Umbilical cord (tissue), 2 donors: Measurements from ENCODE around the gene INSC. TPM values are rescaled to one million over a fixed set of nuclear protein-coding genes. Genes with fewer than 3 reads are reported as not detected.

Experiments
- DNase-seq: peaks from one replicate; pipeline ENCODE4 v3.0.0-alpha.2; 2015; ENCODE audit warnings: low spot score
- total RNA-seq: library from RNA; depleted of rRNA; stranded (reverse); fragments of >200 nt; gene quantifications from one replicate; pipeline ENCODE4 v1.2.3, GENCODE V29; 2014; ENCODE audit warnings: low replicate concordance; ENCODE audit not compliant: insufficient read depth

Gene INSC
- total RNA-seq, 1 donor from 2014 or later: 0.72 TPM

DNA sequence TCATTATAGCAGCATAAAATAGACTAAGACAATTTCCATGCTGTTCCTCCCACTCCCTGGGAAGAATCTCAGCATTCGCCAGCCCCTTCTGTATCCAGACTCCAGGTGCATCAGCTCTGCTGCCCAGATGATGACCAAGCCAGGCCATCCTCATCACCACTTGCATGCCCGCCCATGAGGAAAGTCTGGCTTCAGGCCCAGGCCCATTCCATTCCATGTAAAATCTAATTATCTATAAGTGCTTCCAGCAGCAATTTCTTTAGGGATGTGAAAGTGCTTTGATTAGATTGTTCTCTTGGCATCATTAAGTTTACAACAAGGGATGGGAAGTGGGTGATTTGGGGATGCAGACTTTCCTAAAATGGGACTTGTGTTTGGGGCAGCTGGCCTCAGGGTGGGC, 100.3 kb downstream of the INSC start:
- DNase-seq: no peak

- no peak for DNase-seq
Measured at GRCh38 chr11:15216678-15217077, 102.0 kb downstream of the INSC start.

GRCh38 chr11:15217416-15217815, 102.7 kb downstream of the INSC start:
- DNase-seq: no peak

DNA sequence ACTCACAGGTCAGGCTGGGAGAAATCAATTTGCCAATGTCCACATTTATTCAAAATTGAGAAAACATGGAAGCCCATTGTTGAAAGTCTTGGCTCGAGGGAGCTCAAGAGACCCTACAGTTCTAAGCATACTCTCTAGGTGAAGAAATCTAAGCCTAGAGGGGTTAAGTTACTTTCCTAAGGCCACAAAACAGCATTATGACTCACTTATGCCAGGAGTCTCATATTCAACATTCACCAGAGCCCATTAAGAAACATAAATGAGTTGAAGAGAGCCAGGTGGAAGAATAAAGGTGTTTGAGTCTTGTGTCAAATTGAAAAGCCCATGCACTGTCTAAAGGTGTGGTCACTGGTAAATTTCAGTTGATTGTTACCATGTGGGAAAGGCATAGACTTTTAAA, 108.1 kb downstream of the INSC start:
- no peak for DNase-seq

GRCh38 chr11:15223318-15223717, 108.6 kb downstream of the INSC start:
- peak; percentile 27 for DNase-seq

- DNase-seq: no peak
Measured at GRCh38 chr11:15224466-15224865, 109.7 kb downstream of the INSC start.

- no peak for DNase-seq
Measured at GRCh38 chr11:15227011-15227410, 112.3 kb downstream of the INSC start.

- DNase-seq: no peak
Measured at GRCh38 chr11:15228331-15228849, 113.7 kb downstream of the INSC start.

DNA sequence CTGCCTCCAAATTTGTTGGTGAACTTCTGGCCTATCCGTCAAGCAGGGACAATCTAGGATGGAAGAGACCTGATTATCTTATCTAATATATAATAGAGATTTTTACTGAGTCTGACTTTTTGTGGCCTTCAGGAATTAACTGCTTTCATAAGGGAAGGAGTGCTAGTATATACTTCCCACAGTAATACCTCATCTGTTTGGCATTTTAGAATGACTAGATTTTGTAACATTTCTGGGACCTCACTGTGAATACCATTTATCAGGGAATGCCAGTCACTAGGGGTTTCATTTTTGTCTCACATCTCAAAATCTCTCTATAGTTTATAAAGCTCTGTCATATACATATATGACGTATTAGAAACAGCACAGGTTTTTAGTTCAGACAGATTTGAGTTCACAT, 114.3 kb downstream of the INSC start:
- no peak for DNase-seq

- no peak for DNase-seq
Measured at GRCh38 chr11:15232496-15232895, 117.8 kb downstream of the INSC start.

GRCh38 chr11:15233371-15234165, 118.8 kb downstream of the INSC start:
- no peak for DNase-seq

DNA sequence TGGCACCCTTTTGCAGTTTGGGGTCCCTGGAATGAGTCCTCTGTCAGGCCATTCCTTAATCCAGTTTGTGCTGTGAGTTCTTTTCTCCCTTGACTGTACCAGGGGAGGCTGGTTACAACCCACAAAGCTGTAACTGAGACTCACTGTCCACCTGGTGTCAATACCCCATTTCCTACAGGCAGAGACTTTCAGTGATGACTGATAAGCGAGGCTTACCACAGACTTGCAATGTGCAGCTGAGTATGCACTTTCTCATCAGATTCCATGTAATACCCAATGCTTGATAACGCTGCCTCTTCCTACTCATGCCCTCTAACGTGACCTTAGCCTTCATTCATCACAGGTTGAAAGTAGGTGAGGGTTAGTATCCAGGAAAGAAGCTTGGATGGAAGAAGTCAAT, 120.1 kb downstream of the INSC start:
- no peak for DNase-seq

GRCh38 chr11:15236559-15236958, 121.8 kb downstream of the INSC start:
- no peak for DNase-seq

GRCh38 chr11:15238856-15239255, 124.1 kb downstream of the INSC start:
- DNase-seq: no peak

- DNase-seq: no peak
Measured at GRCh38 chr11:15248749-15249148, 134.0 kb downstream of the INSC start.

DNA sequence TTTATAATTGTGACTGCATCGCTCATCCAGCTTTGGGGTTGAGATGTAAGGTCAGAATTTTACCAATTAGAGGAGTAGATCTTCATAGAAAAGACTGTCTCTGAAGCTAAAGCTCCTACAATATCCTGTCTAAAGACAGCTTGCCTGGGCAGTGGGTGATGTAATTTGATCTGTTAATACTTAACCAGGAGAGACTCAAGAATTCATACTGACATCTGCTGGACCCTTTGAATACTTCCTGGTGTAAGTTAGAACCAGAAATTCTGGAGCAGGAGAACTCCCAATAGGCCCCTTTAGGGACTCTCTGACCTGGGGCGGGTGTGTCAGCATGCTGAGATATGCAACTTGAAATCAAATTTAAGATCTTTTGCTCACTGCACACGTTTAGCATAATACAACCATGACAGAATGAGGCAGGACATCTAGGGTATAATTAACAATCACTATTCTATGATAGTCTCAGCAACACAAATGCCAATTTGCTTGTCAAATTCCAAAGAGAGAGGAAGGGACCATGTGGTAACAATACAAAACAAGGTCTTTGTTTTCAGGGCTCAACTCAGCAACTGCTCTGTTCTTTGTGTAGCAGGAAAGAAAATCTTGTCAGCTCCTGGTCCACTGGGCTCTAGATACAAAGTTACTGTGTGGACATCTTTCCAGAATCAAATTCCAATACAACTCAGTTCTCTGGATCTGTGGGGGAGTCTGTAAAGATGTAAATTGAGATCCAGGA, 143.9 kb downstream of the INSC start:
- DNase-seq: peak; percentile 77

DNA sequence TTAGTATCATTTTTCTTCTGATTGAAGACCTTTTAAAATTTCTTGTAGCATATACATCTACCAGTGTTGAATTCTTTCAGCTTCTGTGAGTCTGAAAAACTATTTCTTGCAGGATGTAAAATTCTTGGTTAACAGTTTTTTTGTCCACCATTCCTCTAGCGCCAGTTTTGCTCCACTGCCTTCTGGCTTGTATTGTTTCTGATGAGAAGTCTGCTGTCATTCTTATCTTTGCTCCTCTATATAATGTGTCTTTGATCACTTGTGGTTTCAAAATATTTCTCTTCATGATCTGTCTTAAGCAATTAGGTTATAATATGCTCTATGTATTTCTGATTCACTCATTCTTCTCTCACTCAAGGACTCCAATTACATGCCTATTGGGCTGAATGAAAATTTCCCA, 152.3 kb downstream of the INSC start:
- DNase-seq: no peak

- no peak for DNase-seq
Measured at GRCh38 chr11:15268598-15268997, 153.9 kb downstream of the INSC start.

- DNase-seq: no peak
Measured at GRCh38 chr11:15275141-15275540, 160.4 kb downstream of the INSC start.

DNA sequence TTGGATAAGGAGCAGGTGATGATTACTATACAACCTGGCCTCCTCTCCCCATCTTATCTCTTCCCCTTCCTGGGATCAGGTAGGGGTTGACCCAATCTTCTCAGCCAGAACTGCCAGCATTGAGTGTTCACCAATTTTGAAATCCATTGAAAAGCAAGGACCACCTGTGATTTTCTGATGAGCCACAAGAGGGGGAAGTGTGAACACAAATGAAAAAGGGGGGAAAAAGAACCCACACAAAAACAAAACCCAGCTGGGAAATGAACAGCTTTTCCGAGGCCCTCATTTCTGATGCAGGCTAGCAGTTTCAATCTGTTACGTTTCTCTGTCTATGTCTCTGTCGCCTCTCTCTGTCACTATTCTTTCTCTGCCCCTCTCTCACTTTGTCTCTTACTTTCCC, 161.9 kb downstream of the INSC start:
- peak; percentile 41 for DNase-seq

- DNase-seq: peak; percentile 48
Measured at GRCh38 chr11:15278128-15278527, 163.4 kb downstream of the INSC start.

DNA sequence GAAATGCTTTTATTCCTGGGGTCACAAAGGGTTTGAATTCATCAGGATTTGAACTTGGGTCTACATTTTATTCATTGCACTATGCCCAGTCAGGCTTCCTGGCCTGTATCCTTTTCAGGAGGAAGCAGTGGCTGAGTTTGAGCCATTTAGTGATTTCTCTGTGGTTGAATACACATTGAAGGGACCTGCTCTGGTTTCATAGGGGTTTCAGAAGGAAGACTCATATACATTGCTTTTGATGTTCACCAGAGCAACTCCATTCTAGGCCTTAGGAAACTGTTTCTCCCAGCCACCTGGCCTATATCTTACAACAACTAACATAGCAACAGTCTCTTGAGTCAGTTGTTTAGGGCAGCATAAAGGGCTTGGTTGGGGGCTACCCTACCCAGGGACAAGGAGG, 165.7 kb downstream of the INSC start:
- no peak for DNase-seq

DNA sequence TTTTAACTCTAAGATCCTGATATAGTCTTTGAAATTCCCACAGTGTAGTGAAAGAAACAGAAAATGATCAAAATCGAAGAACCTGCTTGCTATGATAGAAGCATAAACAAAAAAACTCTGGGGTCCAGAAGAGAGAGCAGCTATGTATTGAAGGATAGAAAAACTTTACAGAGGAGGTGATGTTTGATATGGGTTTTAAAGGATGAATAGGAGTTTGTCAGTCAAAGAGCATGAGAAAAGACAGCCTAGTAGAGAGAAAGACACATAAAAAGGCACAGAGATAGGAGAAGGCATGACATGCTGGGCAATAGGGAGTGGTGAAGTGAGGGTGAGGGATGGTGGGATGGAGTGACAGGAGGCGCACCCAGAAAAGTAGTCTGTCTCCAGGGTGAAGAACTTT, 168.0 kb downstream of the INSC start:
- no peak for DNase-seq
